ENCODE data around the gene DVL1. TPM values are rescaled to one million over a fixed set of nuclear protein-coding genes. Genes with fewer than 3 reads are reported as not detected.

The DVL1 gene
- total and polyA plus RNA-seq, 9 of the 15 experiments (the other 6 are each of a cell fraction or from before 2014, with no cell fraction given): 0.62 to 135 (median 24.3) TPM

GRCh38 chr1:1312450-1313314 lies 36.5 kb downstream of the DVL1 start:
- H3K27ac ChIP-seq (ENCODE audit: extremely low read depth, low read depth, low read length): no peak overlapping the region
- DNase-seq (ENCODE audit: extremely low read depth in 1 of 4, low spot score in 3 of 4): no peak
- BruUV-seq (replicated peaks): TSS peak; percentile 39
- peaks cover 39% of the 10 kb centered on the region for H3K79me2 ChIP-seq (ENCODE audit: control insufficient read depth, insufficient read depth, low read length)
- no peak overlapping the region for H3K4me2 ChIP-seq (ENCODE audit: insufficient read depth, low read length)
- peaks cover 81% of the 10 kb centered on the region for H3K36me3 ChIP-seq (ENCODE audit: control insufficient read depth, insufficient read depth, low read length)
- H3K9me1 ChIP-seq (ENCODE audit: control insufficient read depth, insufficient read depth, low read length): no peaks in the 10 kb centered on the region
- peaks cover 7% of the 10 kb centered on the region for H4K20me1 ChIP-seq (replicated peaks; ENCODE audit: control insufficient read depth, insufficient read depth, low read length)
- H3K27me3 ChIP-seq (ENCODE audit: control insufficient read depth in 2 of 2, insufficient read depth in 2 of 2, low read length in 2 of 2): no peaks in the 10 kb centered on the region
- no peaks in the 10 kb centered on the region for H3K9me3 ChIP-seq (replicated peaks; ENCODE audit: control insufficient read depth, insufficient read depth, low read depth, low read length)
- FAIRE-seq: no peak
- in situ Hi-C loops (cut with MboI) (no loop called here), intact Hi-C loops (cut with micrococcal nuclease) (no loop called here)
- ChIA-PET CTCF (ENCODE audit: low intra/inter-chr PET ratio) (no interaction called here), POLR2A (interaction anchor here (0.6 to 3.5 kb wide), 8 partner anchors 7 to 129 kb away, joined by 3 to 30 read pairs (median 4); partner anchors contain the start of gene TAS1R3)
- 95% methylated on average over 45 of the region's 49 CpGs for WGBS (ENCODE audit: insufficient coverage, low coverage, missing lambda C conversion rate)
- no peak overlapping the region for H2AFZ ChIP-seq (ENCODE audit: low read depth, low read length)
- peaks cover 16 to 88% of the 10 kb centered on the region in 2 experiments for H3K4me1 ChIP-seq (replicated peaks in 1 of 2; ENCODE audit: control insufficient read depth in 2 of 2, insufficient read depth in 2 of 2, low read length in 2 of 2)
- ATAC-seq: no peak
- H3K4me3 ChIP-seq: no peak overlapping the region
- no peak overlapping the region; a peak in 1 of 4 replicates for H3K9ac ChIP-seq (ENCODE audit: insufficient read depth in 1 of 2, low read depth in 2 of 2, low read length in 2 of 2)
- TF ChIP-seq, protein P1, sequence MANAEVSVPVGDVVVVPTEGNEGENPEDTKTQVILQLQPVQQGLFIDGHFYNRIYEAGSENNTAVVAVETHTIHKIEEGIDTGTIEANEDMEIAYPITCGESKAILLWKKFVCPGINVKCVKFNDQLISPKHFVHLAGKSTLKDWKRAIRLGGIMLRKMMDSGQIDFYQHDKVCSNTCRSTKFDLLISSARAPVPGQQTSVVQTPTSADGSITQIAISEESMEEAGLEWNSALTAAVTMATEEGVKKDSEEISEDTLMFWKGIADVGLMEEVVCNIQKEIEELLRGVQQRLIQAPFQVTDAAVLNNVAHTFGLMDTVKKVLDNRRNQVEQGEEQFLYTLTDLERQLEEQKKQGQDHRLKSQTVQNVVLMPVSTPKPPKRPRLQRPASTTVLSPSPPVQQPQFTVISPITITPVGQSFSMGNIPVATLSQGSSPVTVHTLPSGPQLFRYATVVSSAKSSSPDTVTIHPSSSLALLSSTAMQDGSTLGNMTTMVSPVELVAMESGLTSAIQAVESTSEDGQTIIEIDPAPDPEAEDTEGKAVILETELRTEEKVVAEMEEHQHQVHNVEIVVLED (CRISPR knock-in tag; IDR thresholded peaks at IDR 0.05): no peak
- TF ChIP-seq, protein P2, sequence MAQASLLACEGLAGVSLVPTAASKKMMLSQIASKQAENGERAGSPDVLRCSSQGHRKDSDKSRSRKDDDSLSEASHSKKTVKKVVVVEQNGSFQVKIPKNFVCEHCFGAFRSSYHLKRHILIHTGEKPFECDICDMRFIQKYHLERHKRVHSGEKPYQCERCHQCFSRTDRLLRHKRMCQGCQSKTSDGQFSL (CRISPR knock-in tag; IDR thresholded peaks at IDR 0.05): peak; percentile 15; the same call in 1 of the 2 replicates
- TF ChIP-seq, protein P2 (tag; IDR thresholded peaks at IDR 0.05): no peak
- TF ChIP-seq AFF1 (IDR thresholded peaks at IDR 0.05; ENCODE audit: low read depth in 1 of 2, partially characterized antibody in 2 of 2) (no peak), SREBF2 (CRISPR knock-in tag; IDR thresholded peaks at IDR 0.05) (no peak), ZNF217 (CRISPR knock-in tag; IDR thresholded peaks at IDR 0.05) (no peak), ZNF778 (CRISPR knock-in tag; IDR thresholded peaks at IDR 0.05) (no peak), RBFOX2 (IDR thresholded peaks at IDR 0.05; ENCODE audit: low read depth, low read length) (peak; percentile 72), BCL6 (CRISPR knock-in tag; IDR thresholded peaks at IDR 0.05) (no peak), E4F1 (CRISPR knock-in tag; IDR thresholded peaks at IDR 0.05; ENCODE audit: borderline replicate concordance) (no peak)
